HEK293 (cell line): ENCODE data around the gene CEP85.

ENCODE experiments used
- CTCF ChIA-PET: fragments of 350-600 bp; formaldehyde crosslinking; extraction: SDS; loops from one replicate; lab custom pipeline; 2021; ENCODE audit warnings: antibody characterized with exemption; lab: Yijun Ruan, JAX
- POLR2A ChIA-PET: fragments of 300-600 bp; formaldehyde crosslinking; extraction: SDS; loops from one replicate; lab custom pipeline; 2020; ENCODE audit warnings: antibody characterized with exemption, inconsistent platforms; lab: Yijun Ruan, JAX
- H3K27ac ChIP-seq: fragments of 200-500 bp; sonication (Bioruptor generic); 2 replicates; pipeline ENCODE4 v1.5.1; 2014; ENCODE audit warnings: low read depth, low read length, control low read depth, inconsistent platforms; ENCODE audit errors: extremely low read depth
- H3K36me3 ChIP-seq, 2 experiments: fragments of 200-500 bp in 1 of 2; sonication (Bioruptor generic) in 1 of 2; 1 replicate in 1 of 2; 2 replicates in 1 of 2; pipeline ENCODE4 v1.5.1; 2014 to 2017; ENCODE audit warnings: inconsistent platforms in 2 of 2, low read length in 2 of 2; ENCODE audit not compliant: control insufficient read depth in 2 of 2, insufficient read depth in 1 of 2
- H3K4me1 ChIP-seq: fragments of 200-500 bp; sonication (Bioruptor generic); 2 replicates; pipeline ENCODE4 v1.5.1; 2014; ENCODE audit warnings: mild to moderate bottlenecking, low read length, inconsistent platforms; ENCODE audit not compliant: control insufficient read depth, insufficient read depth
- H3K4me3 ChIP-seq: 2 replicates; pipeline ENCODE4 v1.5.1; 2011; ENCODE audit warnings: low read depth, mild to moderate bottlenecking, control low read depth, low read length, moderate library complexity
- H3K9me3 ChIP-seq: fragments of 200-500 bp; sonication (Bioruptor generic); 2 replicates; pipeline ENCODE4 v1.5.1; 2014; ENCODE audit warnings: low read depth, low read length, inconsistent platforms; ENCODE audit not compliant: control insufficient read depth, insufficient read depth
- EGR2 ChIP-seq: fragments of 450-650 bp; formaldehyde crosslinking; IDR thresholded peaks from 2 replicates; pipeline ENCODE4 v1.5.1; 2016; ENCODE audit warnings: low read depth, missing biosample characterization, missing genetic modification characterization
- IKZF3 ChIP-seq: fragments of 450-650 bp; IDR thresholded peaks from 2 replicates; pipeline ENCODE4 v1.5.0; 2018; ENCODE audit warnings: missing biosample characterization, mild to moderate bottlenecking, missing genetic modification characterization, moderate library complexity
- PRDM4 ChIP-seq: fragments of 450-650 bp; formaldehyde crosslinking; IDR thresholded peaks from 2 replicates; pipeline ENCODE4 v1.5.1; 2017; ENCODE audit warnings: missing biosample characterization, missing genetic modification characterization
- RBAK ChIP-seq: fragments of 450-650 bp; formaldehyde crosslinking; IDR thresholded peaks from 2 replicates; pipeline ENCODE4 v1.5.1; 2016; ENCODE audit warnings: missing biosample characterization, missing genetic modification characterization
- SALL2 ChIP-seq: fragments of 450-650 bp; formaldehyde crosslinking; IDR thresholded peaks from 2 replicates; pipeline ENCODE4 v1.5.0; 2017; ENCODE audit warnings: missing biosample characterization, mild to moderate bottlenecking, missing genetic modification characterization, borderline replicate concordance
- SCRT2 ChIP-seq: fragments of 450-650 bp; formaldehyde crosslinking; IDR thresholded peaks from 2 replicates; pipeline ENCODE4 v1.5.1; 2016; ENCODE audit warnings: missing biosample characterization, missing genetic modification characterization
- SP2 ChIP-seq: fragments of 450-650 bp; formaldehyde crosslinking; IDR thresholded peaks from 2 replicates; pipeline ENCODE4 v1.5.1; 2016; ENCODE audit warnings: missing biosample characterization, missing genetic modification characterization
- WT1 ChIP-seq: fragments of 450-650 bp; formaldehyde crosslinking; IDR thresholded peaks from 2 replicates; pipeline ENCODE4 v1.5.1; 2016; ENCODE audit warnings: missing biosample characterization, missing genetic modification characterization
- ZFHX2 ChIP-seq: fragments of 450-650 bp; formaldehyde crosslinking; conservative IDR thresholded peaks from 2 replicates; pipeline ENCODE4 v1.5.1; 2016; ENCODE audit warnings: missing biosample characterization, missing genetic modification characterization
- ZNF223 ChIP-seq: fragments of 450-650 bp; formaldehyde crosslinking; IDR thresholded peaks from 2 replicates; pipeline ENCODE4 v1.5.1; 2016; ENCODE audit warnings: missing biosample characterization, missing genetic modification characterization
- ZNF391 ChIP-seq: fragments of 450-650 bp; formaldehyde crosslinking; IDR thresholded peaks from 2 replicates; pipeline ENCODE4 v1.5.1; 2016; ENCODE audit warnings: low read depth, missing biosample characterization, missing genetic modification characterization, borderline replicate concordance
- ZNF544 ChIP-seq: fragments of 450-650 bp; formaldehyde crosslinking; IDR thresholded peaks from 2 replicates; pipeline ENCODE4 v1.5.0; 2017; ENCODE audit warnings: missing biosample characterization, missing genetic modification characterization
- ZNF555 ChIP-seq: fragments of 450-650 bp; formaldehyde crosslinking; conservative IDR thresholded peaks from 2 replicates; pipeline ENCODE4 v1.5.1; 2017; ENCODE audit warnings: missing biosample characterization, mild to moderate bottlenecking, missing genetic modification characterization, inconsistent platforms
- ZNF600 ChIP-seq: fragments of 450-650 bp; formaldehyde crosslinking; IDR thresholded peaks from 2 replicates; pipeline ENCODE4 v1.5.1; 2016; ENCODE audit warnings: missing biosample characterization, missing genetic modification characterization
- ZNF692 ChIP-seq: fragments of 450-650 bp; formaldehyde crosslinking; IDR thresholded peaks from 2 replicates; pipeline ENCODE4 v1.5.1; 2016; ENCODE audit warnings: missing biosample characterization, missing genetic modification characterization
- ZNF776 ChIP-seq: fragments of 450-650 bp; formaldehyde crosslinking; IDR thresholded peaks from 2 replicates; pipeline ENCODE4 v1.5.0; 2017; ENCODE audit warnings: missing biosample characterization, missing genetic modification characterization, borderline replicate concordance
- ZNF777 ChIP-seq: fragments of 450-650 bp; formaldehyde crosslinking; IDR thresholded peaks from 2 replicates; pipeline ENCODE4 v1.5.1; 2017; ENCODE audit warnings: missing biosample characterization, missing genetic modification characterization, borderline replicate concordance

Gene CEP85

GRCh38 chr1:26282401-26282918 is 48.5 kb downstream of the CEP85 start:
- Histone ChIP-seq H3K27ac (no peak overlapping the region), H3K4me3 (no peak overlapping the region), H3K4me1 (0 out of 2 replicates have a peak, but pooled peaks cover 3% of the 10 kb centered on the region), H3K9me3 (no peaks in the 10 kb centered on the region), H3K36me3 (peaks cover 0 to 41% of the 10 kb centered on the region in 2 experiments; a peak in 1 of 3 replicates)
- ChIA-PET POLR2A (no interaction called here), CTCF (interaction anchor here (0.9 to 10.2 kb wide), 3 partner anchors 36 to 135 kb away, joined by 4 to 203 read pairs (median 30); partner anchors contain the start of gene CD52)
- TF ChIP-seq ZFHX2 (peak; percentile 50; the same call in 1 of the 2 replicates), EGR2 (tag by site-specific recombination) (peak; percentile 62), ZNF777 (no peak), WT1 (tag by site-specific recombination) (no peak), SALL2 (tag by site-specific recombination) (no peak), ZNF544 (tag by site-specific recombination) (no peak), ZNF223 (no peak), SP2 (peak; percentile 39; the same call in 1 of the 2 replicates), ZNF692 (tag by site-specific recombination) (no peak), ZNF600 (tag by site-specific recombination) (peak; percentile 24; the same call in 1 of the 2 replicates), PRDM4 (tag by site-specific recombination) (no peak)

- ChIA-PET POLR2A (no interaction called here), CTCF (interaction anchor here (0.6 to 10.2 kb wide), 6 partner anchors 8 to 247 kb away, joined by 3 to 203 read pairs (median 20); partner anchors contain the start of genes CD52 and UBXN11)
- Histone ChIP-seq H3K4me3 (no peak overlapping the region), H3K27ac (no peak overlapping the region), H3K4me1 (0 out of 2 replicates have a peak, but pooled peaks cover 3% of the 10 kb centered on the region), H3K36me3 (peaks cover 0 to 32% of the 10 kb centered on the region in 2 experiments; a peak in 1 of 3 replicates), H3K9me3 (no peaks in the 10 kb centered on the region)
- TF ChIP-seq ZNF391 (tag by site-specific recombination) (no peak), ZNF776 (no peak), ZNF600 (tag by site-specific recombination) (peak; percentile 55; the same call in 1 of the 2 replicates), ZNF555 (no peak), IKZF3 (tag by site-specific recombination) (no peak), EGR2 (tag by site-specific recombination) (peak; percentile 98), ZFHX2 (peak; percentile 96)
Measured at GRCh38 chr1:26283279-26283853, 49.4 kb downstream of the CEP85 start.

- POLR2A ChIA-PET = interaction anchor here (0.6 to 2.0 kb wide), 5 partner anchors 12 to 38 kb away, joined by 3 to 10 read pairs (median 3); partner anchors contain the start of genes CD52 and UBXN11
Measured at GRCh38 chr1:26283871-26284596, 50.0 kb downstream of the CEP85 start.

More at GRCh38 chr1:26283871-26284596, 50.0 kb downstream of the CEP85 start:
- Histone ChIP-seq H3K36me3 (peaks cover 0 to 27% of the 10 kb centered on the region in 2 experiments; a peak in 1 of 3 replicates), H3K4me1 (0 out of 2 replicates have a peak, but pooled peaks cover 3% of the 10 kb centered on the region), H3K4me3 (no peak overlapping the region), H3K27ac (no peak overlapping the region), H3K9me3 (no peaks in the 10 kb centered on the region)
- TF ChIP-seq SCRT2 (peak; percentile 73), RBAK (tag by site-specific recombination) (no peak)
- CTCF ChIA-PET = interaction anchor here (0.6 to 10.2 kb wide), 26 partner anchors 8 to 318 kb away, joined by 3 to 203 read pairs (median 4); partner anchors contain the start of genes CD52 and UBXN11
